ENCODE measurements around the gene COLEC11.

The COLEC11 gene

DNA sequence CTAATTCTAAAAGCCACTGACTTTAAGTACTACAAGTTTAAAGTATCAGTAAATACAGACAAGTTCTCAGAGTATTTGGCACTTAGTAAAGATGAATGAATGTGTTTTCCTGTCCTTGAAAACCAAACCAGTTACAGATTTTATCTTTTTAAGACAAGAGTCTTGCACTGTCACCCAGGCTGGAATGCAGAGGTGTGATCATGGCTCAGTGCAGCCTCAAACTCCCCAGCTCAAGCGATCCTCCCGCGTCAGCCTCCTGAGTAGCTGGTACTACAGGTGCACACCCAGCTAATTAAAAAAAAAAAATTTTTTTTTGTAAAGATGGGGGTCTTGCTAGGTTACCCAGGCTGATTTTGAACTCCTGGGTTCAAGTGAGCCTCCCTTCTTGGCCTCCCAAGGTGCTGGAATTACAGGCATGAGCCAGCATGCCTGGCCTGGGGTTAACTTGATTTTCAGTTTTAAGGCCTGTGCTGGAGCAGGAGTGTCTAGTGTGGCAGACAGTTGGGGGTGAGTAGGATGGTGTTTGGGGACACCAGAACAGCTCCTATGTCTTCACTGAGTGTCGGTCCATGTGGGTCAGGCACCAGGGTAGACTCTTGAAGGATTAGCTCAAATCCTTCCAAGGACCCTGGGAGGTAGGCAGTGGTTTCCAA is 10.2 kb upstream of the COLEC11 start:
- in situ Hi-C loops (cut with MboI; ENCODE audit: low sequenced_read_pairs) = no loop called here

DNA sequence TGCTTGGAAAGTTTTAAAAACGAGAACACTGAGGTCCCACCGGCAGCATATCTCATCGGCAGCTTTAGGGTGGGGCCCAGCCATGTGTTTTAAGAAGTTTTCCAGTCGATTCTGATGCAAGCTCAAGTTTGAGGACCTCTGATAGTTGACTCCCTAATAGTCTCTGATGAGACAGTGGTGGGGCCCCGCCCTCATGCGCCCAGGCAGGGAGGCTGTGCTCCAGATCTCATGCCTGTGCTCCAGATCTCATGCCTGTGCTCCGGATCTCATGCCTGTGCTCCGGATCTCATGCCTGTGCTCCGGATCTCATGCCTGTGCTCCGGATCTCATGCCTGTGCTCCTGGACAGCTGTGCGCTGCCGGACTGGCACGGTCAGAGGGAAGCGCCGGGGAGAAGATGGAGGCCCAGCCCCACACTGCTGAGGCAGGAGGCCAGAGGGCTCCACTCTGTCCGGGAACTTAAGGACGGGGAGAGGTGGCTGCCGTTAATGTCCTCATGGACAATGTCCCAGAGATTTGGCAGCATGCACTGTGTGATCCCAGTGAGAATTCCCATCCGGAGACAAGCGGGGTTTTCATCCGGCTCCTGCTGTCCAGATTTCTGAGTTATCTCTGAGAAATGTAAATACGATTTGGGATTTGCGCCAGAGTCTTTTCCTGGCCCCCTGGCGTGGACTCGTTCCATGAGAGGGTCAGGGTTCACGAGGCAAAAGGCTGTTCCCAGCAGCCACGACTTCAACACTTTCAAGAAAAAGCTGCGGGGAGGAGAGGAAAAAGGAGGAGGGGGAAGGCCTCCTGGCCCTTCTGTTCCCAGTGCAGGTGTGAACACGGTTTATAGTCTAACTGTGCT is 9.4 kb upstream of the COLEC11 start:
- in situ Hi-C loops (cut with MboI; ENCODE audit: low sequenced_read_pairs) = no loop called here

DNA sequence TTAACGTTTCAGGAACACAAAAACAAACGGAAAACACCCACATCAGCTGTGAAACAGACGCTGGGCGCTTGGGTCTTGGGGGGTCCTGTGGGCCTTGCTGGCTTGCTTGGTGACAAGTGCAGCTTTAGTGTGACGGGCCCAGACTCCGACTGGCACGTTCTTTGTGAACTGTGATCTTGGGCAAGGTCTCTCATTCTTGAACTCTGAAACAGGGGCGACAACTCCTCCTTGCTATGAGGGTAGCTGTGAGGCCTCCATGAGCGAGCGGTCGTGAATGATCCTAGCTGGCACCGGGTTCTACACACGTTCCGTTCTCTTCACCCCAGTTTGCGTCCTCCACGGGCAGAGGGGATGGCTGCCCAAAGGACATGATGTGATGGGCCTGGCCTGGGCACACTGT is 8.7 kb upstream of the COLEC11 start:
- in situ Hi-C loops (cut with MboI; ENCODE audit: low sequenced_read_pairs) = no loop called here

DNA sequence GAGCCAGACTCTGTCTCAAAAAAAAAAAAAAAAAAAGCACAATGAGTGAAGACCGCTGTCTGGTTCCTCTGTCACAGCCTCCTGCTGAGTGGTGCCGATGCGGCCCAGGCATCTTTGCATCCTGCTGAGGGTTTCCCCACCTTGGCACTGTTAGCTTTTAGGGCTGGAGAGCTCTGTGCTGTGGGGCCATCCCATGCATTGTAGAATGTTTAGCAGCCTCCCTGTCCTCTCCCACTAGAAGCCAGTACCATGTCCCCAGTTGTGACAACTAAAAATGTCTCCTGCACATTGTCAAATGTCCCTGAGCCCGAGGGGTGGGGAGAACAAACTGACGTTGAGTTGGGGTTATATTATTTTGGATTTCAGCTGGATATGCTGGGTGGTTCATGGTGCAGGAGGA is 7.9 kb upstream of the COLEC11 start:
- in situ Hi-C loops (cut with MboI; ENCODE audit: low sequenced_read_pairs) = no loop called here

DNA sequence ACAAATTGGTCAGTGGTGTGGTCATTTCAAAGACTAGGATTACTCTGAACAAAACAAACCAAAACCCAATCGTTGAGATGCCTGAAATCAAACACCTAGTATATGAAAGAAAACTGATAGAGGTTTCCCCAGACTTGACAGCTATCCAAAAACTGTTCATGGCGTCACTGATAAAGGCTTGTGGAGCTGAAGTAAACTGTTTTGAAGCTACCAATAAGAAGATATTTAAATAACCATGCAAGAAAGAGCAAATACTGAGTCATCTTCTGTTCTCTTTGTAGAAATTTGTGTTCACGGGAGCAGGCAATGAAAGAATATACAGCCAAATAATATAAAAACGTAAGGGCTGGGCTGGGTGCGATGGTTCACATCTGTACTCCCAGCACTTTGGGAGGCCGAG is 7.5 kb upstream of the COLEC11 start:
- in situ Hi-C loops (cut with MboI; ENCODE audit: low sequenced_read_pairs) = no loop called here

DNA sequence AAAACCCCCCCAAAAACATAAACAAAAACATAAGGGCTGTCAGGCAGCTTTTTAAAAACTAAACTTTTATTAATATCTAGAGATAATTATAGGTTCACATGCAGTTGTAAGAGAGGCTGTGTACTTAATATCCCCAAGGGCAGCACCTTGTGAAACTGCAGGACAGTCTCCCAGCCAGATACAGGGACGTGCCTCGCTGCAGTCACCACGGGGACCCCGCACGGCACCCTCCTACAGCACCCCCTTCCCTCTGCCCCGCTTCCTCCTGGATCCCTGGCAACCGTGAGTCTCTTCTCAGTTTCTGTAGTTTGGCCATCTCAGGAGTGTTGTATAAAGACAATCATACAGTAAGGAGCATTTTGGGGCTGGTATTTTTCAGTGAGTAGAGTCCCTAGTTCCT is 6.8 kb upstream of the COLEC11 start:
- in situ Hi-C loops (cut with MboI; ENCODE audit: low sequenced_read_pairs) = no loop called here

DNA sequence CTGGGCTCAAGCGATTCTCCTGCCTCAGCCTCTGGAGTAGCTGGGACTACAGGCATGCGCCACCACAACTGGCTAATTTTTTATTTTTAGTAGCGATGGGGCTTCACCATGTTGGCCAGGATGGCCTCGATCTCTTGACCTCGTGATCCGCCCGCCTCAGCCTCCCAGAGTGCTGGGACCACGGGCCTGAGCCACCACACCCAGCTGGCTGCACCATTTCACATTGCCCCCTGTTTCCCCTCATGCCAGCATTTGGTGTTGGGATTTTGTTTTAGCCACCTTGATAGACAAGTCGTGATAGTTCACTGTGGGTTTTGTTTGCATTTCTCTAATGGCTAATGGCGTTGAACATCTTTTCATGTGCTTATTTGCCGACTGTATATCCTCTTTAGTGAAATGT is 5.8 kb upstream of the COLEC11 start:
- in situ Hi-C loops (cut with MboI; ENCODE audit: low sequenced_read_pairs) = no loop called here

DNA sequence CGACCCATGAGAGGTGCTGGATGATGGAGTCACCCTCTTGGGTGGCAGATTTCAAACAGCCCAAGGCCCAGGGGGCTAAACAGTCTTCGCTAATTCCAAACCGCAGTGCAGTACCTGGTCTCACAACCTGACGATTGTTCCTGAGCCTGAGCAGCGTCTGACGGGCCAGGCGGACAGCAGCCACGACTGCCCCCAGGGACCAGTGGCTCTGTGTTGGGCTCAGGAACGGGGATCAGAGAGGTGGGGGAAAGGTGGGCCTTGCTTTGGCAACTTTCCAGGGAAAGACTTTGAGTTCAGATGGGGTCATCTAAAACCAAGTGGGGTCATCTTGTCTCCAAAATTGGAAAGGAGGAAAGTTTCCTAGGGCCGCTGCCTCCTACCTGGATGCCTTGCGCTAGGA is 492 bp downstream of the COLEC11 start:
- in situ Hi-C loops (cut with MboI; ENCODE audit: low sequenced_read_pairs) = no loop called here

DNA sequence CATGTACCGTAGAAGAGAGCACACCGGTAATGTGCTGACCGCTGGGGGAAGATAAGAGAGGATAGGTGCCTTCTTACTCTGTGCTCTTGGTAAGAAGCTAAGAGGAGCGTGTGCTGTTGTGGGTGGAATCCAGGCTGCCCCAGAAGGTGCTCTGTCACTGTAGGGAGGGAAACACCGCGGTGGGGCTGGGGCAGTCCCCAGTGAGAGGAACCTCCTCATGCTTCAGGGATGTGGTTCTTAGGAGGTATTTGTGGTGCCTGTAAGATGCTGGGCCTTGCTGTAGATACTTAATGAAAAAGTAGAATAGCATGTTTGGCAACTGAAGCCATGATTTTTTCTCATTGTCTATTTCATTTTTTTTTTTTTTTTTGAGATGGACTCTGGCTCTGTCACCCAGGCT is 1.1 kb downstream of the COLEC11 start:
- in situ Hi-C loops (cut with MboI; ENCODE audit: low sequenced_read_pairs) = no loop called here

DNA sequence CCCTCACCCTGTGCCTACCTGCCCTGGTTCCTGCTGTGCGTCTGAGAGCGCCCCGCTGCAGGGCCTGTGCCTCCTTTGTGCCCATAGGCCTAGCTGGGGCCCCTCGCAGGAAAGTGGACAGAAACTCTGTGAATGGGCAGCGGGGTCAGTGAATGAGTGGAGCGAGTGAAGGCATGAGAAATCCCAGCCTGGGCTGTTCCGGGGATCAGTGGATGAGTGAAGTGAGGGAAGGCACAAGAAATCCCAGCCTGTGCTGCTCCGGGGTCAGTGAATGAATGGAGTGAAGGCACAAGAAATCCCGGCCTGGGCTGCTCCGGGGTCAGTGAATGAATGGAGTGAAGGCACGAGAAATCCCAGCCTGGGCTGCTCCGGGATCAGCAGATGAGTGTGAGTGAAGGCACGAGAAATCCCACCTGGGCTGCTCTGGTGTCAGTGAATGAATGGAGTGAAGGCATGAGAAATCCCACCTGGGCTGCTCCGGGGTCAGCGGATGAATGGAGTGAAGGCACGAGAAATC is 2.0 kb downstream of the COLEC11 start:
- in situ Hi-C loops (cut with MboI; ENCODE audit: low sequenced_read_pairs) = no loop called here

DNA sequence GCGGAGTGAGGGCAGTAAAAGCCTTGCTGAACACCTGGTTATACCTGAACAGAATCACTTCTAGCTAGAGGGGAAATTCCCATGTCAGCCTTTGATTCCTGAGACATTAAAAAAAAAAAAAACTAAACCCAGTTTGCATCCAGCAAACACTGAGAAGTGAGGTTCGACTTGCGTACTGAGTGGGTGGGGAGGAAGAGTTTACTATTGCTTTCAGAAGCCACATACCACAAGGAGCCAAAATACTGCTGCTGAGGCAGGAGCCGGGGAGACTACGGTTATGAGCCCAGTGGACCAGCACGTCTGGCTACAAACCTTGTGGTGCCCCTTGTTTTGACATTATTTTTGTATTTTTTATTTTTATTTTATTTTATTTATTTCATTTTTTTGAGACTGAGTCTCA is 2.7 kb downstream of the COLEC11 start:
- in situ Hi-C loops (cut with MboI; ENCODE audit: low sequenced_read_pairs) = no loop called here

DNA sequence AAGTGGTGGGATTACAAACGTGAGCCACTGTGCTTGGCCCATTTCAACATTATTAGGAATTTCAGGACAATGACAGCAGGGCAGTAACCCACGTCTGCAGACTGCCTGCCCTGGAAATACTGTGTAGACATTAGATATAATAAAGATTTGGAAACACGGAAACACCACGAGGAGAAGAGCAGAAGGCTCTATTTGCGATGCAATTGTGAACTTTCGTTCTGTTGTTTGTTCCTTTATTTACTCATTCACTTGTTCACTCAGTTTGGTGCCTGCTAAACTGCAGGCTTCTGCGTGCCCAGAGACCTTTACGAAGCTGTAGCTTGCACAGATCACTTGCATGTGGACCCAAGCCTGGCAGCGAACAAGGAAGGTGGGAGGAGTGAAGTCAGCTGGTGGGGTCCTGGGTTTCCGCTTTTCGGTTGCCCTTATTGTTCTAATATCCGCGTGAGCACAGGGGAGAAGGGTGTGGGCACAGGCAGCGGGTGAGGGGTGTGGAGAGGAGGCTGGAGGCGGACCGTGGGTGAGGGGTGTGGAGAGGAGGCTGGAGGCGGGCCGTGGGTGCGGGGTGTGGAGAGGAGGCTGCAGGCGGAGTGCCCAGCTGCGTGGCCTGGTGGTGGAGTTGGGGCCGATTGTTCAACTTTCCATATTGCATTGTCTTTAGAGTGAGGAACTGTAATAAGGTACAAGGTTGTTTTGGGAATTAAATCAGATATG is 3.4 kb downstream of the COLEC11 start:
- in situ Hi-C loops (cut with MboI; ENCODE audit: low sequenced_read_pairs) = no loop called here

DNA sequence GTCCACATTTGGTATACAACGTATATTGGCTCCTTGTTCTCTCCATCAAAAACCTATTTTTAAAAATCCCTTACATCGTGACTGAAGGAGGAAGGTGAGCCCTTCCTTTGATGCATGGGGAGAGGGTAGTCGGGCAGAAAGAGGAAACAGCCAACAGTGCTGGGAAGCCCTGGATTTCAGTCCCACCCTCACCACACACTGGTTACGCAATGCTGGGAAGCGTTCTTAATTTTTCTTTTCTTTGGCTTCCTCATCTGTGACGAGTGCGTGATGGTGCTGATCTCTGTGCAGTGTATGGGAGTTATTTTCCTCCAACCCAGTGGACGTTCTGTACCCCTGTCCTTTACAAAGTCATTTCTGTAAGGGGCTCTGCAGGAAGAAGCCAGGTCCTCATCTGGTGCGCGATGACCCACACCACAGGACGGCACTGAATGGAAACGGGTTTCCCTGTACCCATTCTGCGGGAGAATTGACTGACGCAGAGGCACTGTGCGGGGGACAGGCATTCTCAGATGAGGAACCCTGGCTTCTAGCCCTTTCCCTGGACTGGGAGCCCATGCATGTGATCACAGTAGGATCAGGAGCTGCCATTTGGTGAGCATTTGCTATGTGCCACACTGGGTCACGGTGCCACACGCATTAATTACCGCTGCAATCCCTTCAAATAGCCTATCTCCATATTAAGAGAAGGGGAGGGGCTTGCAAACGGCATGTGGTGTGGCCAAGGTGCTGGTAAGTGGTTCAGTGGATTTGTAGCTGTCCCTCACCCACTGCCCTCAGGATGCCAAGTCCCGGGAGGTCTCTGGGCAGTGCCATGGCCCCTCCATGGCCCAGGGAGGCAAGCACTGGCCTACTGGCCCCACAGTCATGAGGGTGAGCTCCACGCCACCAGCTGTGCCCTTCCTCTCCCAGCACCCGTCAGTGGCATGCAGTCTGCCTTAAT is 4.3 kb downstream of the COLEC11 start:
- in situ Hi-C loops (cut with MboI; ENCODE audit: low sequenced_read_pairs) = no loop called here

DNA sequence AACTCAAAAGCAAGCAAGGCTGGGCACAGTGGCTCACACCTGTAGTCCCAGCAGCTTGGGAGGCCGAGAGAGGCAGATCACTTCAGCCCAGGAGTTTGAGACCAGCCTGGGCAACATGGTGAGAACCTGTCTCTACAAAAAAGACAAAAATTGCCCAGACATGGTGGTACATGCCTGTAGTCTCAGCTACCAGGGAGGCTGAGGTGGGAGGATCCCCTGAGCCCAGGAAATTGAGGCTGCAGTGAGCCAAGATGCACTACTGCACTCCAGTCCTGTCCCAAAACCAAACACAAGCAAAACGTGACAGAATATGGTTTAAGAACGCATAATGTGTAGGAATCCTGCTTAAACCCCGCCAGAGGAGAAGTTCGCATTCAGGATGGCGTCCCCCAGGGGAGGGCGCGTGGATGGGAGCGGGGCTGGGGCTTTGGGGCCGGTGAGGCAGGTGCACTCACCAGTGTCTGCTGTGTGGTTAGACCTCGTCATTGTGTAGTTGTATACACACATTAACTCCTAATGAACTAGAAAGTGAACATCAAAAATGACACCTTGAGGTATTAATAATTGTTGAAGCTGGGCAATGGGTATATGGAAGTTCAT is 5.4 kb downstream of the COLEC11 start:
- in situ Hi-C loops (cut with MboI; ENCODE audit: low sequenced_read_pairs) = no loop called here

DNA sequence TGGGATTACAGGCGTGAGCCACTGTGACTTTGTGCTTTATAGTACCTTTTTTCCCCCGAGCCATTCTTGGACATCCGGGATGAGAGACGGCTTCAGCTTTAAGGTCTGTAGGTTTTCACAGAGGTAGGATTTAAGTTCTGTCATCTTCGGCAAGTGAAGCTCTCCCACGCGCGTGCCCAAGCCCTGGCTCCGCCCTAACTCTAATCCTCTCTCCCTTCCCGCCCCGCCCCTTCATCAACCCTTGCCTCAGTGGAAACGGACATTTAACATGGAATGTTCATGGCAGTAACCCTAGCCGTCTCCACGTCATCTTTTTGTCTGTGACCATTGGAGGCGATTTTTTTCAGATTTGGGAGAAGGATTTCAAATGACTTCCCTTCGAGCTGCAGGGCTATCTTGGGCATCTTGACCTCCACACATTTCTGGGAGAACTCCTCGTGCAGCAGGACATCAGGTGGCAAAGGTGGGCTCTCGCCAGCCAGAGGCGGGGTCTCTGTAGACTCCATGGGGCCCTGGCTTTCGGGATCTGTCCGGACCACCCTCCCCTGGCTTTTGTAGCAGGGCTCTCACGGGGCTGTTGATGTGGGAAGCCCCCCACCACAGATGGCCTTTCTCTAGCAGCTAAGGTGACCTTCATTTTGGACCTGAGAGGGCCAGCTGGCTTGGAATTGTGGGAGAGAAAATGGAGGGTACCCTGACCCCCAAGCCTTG is 6.8 kb downstream of the COLEC11 start:
- in situ Hi-C loops (cut with MboI; ENCODE audit: low sequenced_read_pairs) = no loop called here

DNA sequence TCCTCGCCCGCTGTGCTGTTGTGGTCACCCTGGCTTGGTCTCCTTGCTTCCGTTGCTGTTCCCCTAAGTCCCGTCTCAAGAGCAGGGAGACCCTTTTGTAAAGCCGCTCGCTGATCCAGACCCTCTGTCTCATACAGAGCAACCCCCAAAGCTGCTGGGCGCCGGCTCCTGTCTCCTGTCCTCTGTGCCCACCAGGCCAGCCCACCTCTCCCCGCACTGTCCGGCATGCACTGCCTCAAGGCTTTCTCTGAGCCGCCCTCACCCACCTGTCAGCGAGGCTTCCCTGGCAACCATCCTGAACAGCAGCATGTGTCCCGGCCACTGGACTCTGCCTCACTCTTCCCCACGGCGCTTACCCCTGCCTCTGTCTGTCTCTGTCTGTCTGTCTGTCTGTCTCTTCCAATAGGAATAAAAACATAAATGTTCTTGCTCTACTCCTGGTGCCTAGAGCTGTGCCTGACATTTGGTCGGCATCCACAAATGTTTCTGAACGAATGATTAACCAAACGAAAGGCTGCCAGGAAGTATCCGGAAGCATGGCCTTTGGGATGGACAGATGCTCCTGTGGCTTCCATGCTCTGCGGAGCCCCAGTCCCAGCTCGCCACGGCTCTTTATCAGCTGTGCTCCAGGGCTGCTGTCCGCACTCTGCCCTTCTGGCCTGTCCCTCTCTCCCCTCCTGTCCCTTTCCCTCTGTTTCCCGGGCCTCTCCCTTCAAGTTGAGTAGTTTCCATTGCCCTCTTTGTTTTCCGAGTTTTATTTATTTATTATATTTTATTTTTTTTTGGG is 7.8 kb downstream of the COLEC11 start:
- in situ Hi-C loops (cut with MboI; ENCODE audit: low sequenced_read_pairs) = no loop called here

DNA sequence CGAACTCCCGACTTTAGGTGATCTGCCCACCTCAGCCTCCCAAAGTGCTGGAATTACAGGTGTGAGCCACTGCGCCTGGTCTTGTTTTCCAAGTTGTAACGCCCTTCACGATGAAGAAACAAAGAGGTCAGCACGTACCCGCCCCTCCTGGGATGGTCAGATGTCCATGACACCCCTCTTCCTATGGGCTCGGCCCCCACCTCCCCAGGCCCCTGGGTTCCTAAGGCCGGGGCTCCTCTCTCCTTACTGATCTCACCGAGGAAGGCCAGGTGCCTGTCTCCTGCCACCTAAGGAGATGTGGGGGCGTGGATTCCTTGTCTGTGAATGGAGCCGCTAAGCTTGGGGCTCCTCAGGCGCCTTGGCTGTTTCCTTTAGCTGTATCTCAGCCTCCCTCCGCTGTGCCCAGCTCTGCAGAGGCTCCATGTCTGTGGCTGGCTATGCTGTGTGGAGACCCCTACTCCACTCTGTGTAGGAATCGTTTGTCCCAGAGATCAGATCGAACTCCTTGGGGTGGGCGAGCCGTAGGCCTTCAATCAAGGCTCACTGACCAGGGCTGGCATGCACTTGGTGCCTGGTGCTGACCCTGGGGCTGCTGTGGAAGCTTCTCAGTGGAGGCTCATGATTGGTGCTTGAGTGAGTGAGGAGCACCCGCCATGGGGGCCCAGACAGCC is 8.8 kb downstream of the COLEC11 start:
- in situ Hi-C loops (cut with MboI; ENCODE audit: low sequenced_read_pairs) = no loop called here

DNA sequence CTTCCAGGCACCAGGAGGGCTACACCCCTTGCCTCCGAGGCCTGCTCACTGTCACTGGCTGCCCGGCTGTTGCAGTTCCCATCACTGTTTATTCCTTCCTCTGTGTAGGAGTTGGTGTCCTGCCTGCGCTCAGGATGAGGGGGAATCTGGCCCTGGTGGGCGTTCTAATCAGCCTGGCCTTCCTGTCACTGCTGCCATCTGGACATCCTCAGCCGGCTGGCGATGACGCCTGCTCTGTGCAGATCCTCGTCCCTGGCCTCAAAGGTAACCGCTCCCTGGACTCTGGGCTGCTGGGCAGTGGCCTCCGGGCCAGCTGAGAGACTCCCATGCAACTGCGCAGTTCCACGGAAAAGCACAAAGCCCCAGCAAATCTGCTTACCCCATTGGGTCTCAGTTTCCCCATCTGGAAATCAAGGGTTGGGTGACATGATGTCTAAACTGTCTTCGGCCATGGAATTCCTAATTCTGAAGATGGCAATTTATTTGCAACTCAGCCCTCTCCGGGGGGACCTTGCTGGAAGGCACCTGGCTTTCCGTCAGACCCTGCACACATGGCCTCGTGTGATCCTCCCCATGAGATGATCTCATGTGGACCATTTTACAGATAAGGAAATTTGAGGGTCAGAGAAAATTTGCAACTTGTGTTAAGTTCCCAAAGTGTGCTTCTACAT is 9.4 kb downstream of the COLEC11 start:
- in situ Hi-C loops (cut with MboI; ENCODE audit: low sequenced_read_pairs) = no loop called here
